HG02981 (cell line): ENCODE measurements around the gene MAP3K2.

Experiments used
- ATAC-seq: cut with Tn5 transposase; IDR thresholded peaks from one replicate; pipeline ENCODE4 v1.9.1; 2021; ENCODE audit warnings: mild to moderate bottlenecking, moderate library complexity; ENCODE audit not compliant: unreplicated experiment

The MAP3K2 gene, protein sequence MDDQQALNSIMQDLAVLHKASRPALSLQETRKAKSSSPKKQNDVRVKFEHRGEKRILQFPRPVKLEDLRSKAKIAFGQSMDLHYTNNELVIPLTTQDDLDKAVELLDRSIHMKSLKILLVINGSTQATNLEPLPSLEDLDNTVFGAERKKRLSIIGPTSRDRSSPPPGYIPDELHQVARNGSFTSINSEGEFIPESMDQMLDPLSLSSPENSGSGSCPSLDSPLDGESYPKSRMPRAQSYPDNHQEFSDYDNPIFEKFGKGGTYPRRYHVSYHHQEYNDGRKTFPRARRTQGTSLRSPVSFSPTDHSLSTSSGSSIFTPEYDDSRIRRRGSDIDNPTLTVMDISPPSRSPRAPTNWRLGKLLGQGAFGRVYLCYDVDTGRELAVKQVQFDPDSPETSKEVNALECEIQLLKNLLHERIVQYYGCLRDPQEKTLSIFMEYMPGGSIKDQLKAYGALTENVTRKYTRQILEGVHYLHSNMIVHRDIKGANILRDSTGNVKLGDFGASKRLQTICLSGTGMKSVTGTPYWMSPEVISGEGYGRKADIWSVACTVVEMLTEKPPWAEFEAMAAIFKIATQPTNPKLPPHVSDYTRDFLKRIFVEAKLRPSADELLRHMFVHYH

GRCh38 chr2:127387655-127388422 is at the start of gene MAP3K2:
TSS of gene MAP3K2 (minus strand) at chr2:127387975. CDS start at chr2:127343129, 44,846 bp downstream.
- peak; percentile 66 for ATAC-seq

DNA sequence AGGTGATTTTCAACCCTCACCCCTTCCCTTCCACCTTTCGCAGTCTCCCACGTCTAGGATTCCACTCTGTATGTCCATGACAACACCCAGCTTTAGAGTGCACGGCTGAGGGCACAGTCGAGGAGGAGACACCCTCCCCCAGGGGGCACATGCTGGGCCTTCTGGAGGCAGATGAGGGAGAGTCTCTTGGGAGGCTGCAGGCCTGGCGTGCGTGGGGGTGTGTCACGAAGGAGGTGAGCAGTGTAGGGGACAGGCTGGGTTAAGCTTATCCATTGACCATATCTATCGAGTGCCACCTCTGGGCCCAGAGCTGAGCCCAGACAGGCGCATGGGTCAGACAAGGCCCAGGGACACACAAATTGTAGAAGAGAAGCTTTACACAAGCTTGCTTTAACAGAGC is 49.3 kb upstream of the MAP3K2 start:
- no peak for ATAC-seq

- no peak for ATAC-seq
Observed at GRCh38 chr2:127434515-127434914, 46.7 kb upstream of the MAP3K2 start.

- ATAC-seq = no peak
Observed at GRCh38 chr2:127431408-127432023, 43.7 kb upstream of the MAP3K2 start.

GRCh38 chr2:127429844-127430425 is 42.2 kb upstream of the MAP3K2 start:
- ATAC-seq = no peak

DNA sequence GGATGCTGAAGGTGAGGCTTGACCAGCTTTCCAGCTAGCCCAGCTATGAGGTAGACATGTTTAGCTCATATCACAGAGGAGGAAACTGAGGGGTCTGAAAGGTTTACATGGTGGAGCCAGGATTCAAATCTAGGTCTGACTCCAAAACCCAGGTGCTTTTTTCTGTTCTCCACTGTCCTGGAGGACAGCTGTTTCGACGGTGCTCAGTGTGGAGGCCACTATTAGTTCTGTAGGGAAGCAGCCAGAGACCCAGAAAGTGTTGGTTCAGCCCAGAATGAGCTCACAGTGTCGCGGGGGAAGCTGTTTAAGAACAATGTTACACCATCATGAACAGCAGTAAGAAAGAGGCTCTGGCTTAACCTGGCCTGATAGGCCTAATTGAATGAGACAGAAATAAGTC is 41.5 kb upstream of the MAP3K2 start:
- ATAC-seq = no peak

DNA sequence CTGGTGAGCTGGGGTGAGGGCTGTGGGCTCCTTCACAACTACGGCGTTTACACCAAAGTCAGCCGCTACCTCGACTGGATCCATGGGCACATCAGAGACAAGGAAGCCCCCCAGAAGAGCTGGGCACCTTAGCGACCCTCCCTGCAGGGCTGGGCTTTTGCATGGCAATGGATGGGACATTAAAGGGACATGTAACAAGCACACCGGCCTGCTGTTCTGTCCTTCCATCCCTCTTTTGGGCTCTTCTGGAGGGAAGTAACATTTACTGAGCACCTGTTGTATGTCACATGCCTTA is 41.0 kb upstream of the MAP3K2 start:
- no peak for ATAC-seq

DNA sequence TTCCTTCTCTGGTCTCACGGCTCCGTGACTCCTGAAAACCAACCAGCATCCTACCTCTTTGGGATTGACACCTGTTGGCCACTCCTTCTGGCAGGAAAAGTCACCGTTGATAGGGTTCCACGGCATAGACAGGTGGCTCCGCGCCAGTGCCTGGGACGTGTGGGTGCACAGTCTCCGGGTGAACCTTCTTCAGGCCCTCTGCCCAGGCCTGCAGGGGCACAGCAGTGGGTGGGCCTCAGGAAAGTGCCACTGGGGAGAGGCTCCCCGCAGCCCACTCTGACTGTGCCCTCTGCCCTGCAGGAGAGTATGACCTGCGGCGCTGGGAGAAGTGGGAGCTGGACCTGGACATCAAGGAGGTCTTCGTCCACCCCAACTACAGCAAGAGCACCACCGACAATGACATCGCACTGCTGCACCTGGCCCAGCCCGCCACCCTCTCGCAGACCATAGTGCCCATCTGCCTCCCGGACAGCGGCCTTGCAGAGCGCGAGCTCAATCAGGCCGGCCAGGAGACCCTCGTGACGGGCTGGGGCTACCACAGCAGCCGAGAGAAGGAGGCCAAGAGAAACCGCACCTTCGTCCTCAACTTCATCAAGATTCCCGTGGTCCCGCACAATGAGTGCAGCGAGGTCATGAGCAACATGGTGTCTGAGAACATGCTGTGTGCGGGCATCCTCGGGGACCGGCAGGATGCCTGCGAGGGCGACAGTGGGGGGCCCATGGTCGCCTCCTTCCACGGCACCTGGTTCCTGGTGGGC is 40.5 kb upstream of the MAP3K2 start:
- ATAC-seq = no peak

- ATAC-seq = no peak
Observed at GRCh38 chr2:127427376-127428056, 39.7 kb upstream of the MAP3K2 start.

DNA sequence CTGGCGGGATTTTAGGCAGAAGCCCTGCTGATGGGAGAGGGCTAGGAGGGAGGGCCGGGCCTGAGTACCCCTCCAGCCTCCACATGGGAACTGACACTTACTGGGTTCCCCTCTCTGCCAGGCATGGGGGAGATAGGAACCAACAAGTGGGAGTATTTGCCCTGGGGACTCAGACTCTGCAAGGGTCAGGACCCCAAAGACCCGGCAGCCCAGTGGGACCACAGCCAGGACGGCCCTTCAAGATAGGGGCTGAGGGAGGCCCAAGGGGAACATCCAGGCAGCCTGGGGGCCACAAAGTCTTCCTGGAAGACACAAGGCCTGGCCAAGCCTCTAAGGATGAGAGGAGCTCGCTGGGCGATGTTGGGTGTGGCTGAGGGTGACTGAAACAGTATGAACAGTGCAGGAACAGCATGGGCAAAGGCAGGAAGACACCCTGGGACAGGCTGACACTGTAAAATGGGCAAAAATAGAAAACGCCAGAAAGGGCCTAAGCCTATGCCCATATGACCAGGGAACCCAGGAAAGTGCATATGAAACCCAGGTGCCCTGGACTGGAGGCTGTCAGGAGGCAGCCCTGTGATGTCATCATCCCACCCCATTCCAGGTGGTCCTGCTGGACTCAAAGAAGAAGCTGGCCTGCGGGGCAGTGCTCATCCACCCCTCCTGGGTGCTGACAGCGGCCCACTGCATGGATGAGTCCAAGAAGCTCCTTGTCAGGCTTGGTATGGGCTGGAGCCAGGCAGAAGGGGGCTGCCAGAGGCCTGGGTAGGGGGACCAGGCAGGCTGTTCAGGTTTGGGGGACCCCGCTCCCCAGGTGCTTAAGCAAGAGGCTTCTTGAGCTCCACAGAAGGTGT is 39.0 kb upstream of the MAP3K2 start:
- no peak for ATAC-seq

DNA sequence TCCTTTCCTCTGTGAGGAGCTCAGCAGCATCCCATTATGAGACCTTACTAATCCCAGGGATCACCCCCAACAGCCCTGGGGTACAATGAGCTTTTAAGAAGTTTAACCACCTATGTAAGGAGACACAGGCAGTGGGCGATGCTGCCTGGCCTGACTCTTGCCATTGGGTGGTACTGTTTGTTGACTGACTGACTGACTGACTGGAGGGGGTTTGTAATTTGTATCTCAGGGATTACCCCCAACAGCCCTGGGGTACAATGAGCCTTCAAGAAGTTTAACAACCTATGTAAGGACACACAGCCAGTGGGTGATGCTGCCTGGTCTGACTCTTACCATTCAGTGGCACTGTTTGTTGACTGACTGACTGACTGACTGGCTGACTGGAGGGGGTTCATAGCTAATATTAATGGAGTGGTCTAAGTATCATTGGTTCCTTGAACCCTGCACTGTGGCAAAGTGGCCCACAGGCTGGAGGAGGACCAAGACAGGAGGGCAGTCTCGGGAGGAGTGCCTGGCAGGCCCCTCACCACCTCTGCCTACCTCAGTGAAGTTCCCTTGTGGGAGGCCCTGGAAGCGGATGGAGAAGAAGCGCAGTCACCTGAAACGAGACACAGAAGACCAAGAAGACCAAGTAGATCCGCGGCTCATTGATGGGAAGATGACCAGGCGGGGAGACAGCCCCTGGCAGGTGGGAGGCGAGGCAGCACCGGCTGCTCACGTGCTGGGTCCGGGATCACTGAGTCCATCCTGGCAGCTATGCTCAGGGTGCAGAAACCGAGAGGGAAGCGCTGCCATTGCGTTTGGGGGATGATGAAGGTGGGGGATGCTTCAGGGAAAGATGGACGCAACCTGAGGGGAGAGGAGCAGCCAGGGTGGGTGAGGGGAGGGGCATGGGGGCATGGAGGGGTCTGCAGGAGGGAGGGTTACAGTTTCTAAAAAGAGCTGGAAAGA is 38.0 kb upstream of the MAP3K2 start:
- no peak for ATAC-seq

DNA sequence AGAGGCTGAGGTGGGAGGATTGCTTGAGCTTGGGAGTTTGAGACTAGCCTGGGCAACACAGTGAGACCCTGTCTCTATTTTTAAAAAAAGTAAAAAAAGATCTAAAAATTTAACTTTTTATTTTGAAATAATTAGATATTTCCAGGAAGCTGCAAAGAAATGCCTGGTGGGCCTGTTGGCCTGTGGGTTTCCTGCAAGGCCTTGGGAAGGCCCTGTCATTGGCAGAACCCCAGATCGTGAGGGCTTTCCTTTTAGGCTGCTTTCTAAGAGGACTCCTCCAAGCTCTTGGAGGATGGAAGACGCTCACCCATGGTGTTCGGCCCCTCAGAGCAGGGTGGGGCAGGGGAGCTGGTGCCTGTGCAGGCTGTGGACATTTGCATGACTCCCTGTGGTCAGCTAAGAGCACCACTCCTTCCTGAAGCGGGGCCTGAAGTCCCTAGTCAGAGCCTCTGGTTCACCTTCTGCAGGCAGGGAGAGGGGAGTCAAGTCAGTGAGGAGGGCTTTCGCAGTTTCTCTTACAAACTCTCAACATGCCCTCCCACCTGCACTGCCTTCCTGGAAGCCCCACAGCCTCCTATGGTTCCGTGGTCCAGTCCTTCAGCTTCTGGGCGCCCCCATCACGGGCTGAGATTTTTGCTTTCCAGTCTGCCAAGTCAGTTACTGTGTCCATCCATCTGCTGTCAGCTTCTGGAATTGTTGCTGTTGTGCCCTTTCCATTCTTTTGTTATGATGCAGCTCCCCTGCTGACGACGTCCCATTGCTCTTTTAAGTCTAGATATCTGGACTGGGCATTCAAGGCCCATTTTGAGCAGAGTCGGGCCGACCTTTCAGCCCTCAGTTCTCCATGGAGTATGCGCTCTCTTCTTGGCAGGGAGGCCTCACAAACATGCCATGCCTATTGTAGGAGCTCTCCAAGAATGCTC is 37.1 kb upstream of the MAP3K2 start:
- ATAC-seq = no peak

- ATAC-seq = no peak
Observed at GRCh38 chr2:127423880-127424279, 36.1 kb upstream of the MAP3K2 start.

DNA sequence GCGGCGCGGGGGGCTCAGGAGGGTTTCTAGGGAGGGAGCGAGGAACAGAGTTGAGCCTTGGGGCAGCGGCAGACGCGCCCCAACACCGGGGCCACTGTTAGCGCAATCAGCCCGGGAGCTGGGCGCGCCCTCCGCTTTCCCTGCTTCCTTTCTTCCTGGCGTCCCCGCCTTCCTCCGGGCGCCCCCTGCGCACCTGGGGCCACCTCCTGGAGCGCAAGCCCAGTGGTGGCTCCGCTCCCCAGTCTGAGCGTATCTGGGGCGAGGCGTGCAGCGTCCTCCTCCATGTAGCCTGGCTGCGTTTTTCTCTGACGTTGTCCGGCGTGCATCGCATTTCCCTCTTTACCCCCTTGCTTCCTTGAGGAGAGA is 35.7 kb upstream of the MAP3K2 start:
- no peak for ATAC-seq

DNA sequence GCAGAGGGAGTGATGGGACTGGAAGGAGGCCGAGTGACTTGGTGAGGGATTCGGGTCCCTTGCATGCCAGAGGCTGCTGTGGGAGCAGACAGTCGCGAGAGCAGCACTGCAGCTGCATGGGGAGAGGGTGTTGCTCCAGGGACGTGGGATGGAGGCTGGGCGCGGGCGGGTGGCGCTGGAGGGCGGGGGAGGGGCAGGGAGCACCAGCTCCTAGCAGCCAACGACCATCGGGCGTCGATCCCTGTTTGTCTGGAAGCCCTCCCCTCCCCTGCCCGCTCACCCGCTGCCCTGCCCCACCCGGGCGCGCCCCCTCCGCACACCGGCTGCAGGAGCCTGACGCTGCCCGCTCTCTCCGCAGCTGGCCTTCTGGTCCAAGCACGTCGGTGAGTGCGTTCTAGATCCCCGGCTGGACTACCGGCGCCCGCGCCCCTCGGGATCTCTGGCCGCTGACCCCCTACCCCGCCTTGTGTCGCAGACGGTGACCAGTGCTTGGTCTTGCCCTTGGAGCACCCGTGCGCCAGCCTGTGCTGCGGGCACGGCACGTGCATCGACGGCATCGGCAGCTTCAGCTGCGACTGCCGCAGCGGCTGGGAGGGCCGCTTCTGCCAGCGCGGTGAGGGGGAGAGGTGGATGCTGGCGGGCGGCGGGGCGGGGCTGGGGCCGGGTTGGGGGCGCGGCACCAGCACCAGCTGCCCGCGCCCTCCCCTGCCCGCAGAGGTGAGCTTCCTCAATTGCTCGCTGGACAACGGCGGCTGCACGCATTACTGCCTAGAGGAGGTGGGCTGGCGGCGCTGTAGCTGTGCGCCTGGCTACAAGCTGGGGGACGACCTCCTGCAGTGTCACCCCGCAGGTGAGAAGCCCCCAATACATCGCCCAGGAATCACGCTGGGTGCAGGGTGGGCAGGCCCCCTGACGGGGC is 35.0 kb upstream of the MAP3K2 start:
- no peak for ATAC-seq
